LNCAP (cell line): ENCODE data around the gene MTA1.

ENCODE experiments used
- TF ChIP-seq, protein P1 (sequence below): fragments of 450-650 bp; IDR thresholded peaks from 2 replicates; pipeline ENCODE4 v1.5.1; 2017; ENCODE audit warnings: mild to moderate bottlenecking

Gene MTA1

DNA sequence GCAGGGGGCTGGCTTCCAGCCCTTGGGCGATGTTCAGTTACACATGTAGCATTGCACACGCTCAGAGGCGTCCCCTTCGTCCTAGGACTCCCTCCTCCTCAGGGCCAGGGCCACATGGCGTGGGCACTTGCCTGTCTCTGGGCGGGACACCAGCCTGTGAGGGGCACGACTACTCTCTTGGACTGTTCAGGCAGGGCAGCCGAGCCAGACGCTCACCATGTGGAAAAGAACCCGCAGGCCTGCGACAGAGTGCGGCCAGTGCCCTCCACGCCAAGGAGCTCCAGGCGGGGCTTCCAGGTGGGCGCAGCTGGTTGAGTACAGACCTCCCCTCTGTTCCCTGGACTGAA is 20.9 kb downstream of the MTA1 start:
- TF ChIP-seq, protein P1, sequence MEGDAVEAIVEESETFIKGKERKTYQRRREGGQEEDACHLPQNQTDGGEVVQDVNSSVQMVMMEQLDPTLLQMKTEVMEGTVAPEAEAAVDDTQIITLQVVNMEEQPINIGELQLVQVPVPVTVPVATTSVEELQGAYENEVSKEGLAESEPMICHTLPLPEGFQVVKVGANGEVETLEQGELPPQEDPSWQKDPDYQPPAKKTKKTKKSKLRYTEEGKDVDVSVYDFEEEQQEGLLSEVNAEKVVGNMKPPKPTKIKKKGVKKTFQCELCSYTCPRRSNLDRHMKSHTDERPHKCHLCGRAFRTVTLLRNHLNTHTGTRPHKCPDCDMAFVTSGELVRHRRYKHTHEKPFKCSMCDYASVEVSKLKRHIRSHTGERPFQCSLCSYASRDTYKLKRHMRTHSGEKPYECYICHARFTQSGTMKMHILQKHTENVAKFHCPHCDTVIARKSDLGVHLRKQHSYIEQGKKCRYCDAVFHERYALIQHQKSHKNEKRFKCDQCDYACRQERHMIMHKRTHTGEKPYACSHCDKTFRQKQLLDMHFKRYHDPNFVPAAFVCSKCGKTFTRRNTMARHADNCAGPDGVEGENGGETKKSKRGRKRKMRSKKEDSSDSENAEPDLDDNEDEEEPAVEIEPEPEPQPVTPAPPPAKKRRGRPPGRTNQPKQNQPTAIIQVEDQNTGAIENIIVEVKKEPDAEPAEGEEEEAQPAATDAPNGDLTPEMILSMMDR: no peak

DNA sequence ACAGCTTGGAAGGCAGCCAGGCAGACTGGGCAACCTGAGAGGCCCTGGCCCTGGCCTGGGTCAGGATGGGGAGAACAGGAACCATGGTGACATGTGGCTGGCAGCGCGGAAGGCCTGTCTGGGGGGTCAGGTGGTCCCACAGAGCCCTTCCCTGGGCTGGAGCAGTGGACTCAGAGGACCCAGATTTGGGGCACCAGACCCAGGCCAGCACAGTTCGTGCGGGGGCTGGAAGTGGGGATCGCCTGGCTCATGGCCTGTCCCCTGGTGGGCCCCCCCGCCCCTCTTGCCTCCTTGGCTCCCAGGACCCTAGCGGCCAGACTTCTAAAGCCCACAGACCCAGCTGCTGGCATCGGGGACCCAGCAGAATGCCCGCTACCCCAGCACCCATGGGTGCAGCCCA is 21.4 kb downstream of the MTA1 start:
- TF ChIP-seq, protein P1: no peak

DNA sequence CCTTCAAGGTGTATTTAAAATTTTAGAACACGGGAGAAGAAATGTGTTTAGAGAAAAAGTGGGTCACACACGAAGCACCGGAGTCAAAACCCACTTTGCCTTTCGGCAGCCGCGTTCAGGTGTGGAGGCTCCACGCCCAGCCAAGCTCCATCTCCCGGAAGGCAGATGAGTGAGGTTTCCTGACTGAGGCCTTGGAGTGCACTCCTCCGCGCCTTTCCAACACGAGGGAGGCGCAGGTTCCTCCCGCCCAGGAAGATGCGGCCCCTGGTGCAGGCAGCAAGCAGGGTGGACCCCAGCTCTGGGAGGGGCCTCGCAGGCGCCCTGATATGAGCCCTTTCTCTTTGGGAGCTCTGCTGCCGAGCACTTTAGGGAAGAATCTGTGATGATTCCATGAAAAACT is 22.5 kb downstream of the MTA1 start:
- TF ChIP-seq, protein P1: no peak

DNA sequence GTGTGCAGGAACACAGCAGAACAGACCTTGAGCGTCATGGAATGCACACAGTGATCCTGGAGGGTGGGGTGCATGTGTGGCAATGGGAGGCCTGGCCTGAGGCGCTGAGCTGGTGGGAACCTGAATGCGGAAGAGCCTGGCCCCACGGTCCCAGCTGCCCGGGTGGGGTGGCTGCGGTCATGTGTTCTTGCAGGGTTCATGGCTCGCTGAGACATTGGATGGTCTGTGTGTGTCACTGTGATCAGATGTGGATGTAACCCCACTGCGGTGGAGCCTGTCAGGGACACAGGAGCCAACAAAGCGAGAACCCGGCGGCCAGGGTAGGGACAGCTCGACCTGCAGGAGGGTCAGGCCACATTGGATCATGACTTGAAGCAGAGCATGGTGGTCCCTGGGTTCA is 23.2 kb downstream of the MTA1 start:
- TF ChIP-seq, protein P1: no peak

DNA sequence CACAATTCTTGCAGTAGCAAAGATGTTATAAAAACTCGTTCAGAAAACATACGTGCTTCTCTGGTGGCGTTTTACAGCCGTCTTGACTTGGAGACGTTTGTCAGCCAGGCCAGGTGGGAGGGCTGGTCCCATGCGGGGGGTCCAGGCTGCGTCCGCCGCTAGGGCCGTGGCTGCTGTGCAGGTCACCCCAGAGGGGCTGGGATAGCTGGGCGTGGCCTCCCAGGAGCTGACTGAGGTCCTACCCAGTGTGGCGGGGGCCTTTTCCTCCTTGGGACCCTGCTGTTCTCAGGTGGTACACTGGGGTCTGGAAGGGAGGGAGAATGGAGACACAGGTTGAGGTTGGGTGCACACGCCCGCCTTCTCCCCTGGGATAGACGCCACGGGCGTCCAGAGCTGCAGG is 25.2 kb downstream of the MTA1 start:
- TF ChIP-seq, protein P1: no peak

DNA sequence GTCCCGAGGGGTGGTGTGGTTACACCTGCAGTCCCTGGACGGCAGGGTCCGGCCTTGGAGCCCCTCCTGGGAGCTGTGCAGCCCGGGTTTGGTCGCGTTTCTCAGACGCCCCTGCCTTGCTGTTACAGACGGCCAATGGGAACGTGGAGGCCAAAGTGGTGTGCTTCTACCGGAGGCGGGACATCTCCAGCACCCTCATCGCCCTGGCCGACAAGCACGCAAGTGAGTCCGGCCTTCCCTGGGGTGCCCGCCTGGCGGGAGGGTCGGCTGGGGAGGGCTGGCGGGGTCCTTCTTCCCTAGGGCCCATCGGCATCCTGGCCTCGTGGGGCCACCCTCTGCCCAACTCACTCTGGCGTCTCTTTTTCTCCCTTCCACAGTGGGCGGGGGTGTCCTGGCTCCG is 25.7 kb downstream of the MTA1 start:
- TF ChIP-seq, protein P1: no peak

DNA sequence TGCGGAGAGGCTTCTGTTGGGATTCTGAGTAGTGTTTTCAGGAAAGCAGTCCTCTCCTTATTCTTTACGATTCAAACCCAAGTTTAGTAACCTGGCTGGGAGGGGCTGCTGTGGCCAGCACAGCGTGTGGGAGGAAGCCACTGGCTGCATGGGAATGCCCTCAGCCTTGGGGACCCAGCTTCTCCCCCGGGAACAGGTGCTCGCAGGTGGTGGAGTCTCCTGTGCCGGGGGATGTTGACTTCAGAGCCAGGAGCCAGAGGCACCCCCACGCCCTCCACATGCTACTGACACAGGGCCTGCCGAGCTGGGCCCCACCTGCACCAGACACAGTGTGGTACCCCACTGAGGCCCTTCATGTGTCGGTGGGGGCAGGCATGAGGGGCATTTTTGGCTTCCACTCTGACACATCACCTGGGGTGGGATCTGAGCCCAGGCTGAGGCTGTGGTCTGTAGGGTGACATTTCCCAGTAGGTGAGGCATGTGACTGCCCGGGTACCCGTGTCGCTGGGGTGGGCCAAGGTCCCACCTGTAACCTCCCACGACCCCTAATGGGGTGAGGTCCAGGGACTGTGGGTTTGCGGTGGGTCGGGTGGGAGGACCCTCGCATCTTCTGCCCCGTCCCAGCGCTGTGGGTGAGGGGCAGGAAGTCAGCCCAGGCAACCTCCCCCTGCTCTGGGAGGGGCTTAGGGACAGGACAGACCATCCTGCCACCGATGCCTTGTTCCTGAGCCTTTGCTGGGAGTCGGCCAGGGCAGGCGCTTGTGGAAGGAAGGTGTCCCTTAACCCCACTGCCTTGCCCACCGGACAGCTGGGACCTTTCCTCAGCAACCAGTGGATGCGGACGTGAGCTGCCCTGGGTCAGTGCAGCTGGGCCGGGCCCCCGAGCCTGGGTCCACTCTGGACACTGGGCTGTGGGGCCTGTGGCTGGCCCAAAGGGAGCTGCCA is 26.5 kb downstream of the MTA1 start:
- TF ChIP-seq, protein P1: no peak

DNA sequence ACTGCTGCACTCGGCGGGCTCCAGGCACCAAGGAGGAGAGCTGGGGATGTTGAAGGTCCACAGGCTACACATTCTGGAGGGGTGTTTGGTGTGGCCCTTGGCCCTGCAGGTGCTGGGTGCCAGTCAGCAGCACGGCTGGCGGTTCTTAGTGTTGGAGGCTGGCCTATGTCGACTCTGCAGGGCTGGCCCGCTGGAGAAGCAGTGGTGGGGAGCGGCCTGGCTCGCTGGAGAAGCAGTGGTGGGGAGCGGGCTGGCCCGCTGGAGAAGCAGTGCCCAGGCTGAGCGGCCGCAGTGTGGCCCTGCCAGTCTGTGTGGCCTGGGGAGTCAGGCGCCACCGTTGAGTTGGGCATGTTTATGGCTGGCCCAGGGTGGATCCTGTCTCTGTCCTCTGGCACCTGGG is 27.3 kb downstream of the MTA1 start:
- TF ChIP-seq, protein P1: no peak
